Omental fat pad (tissue), 4 donors: ENCODE measurements around the gene RXFP3. TPM values are rescaled to one million over a fixed set of nuclear protein-coding genes. Genes with fewer than 3 reads are reported as not detected.

Source experiments
- ATAC-seq: fragments of 150-250 bp; one replicate; pipeline ENCODE4 v1.9.1; 2016; ENCODE audit warnings: mild to moderate bottlenecking, moderate library complexity; ENCODE audit not compliant: low FRiP score
- DNase-seq: peaks from one replicate; pipeline ENCODE4 v3.0.0-alpha.2; 2019; ENCODE audit warnings: low spot score
- small RNA-seq: library from RNA; depleted of rRNA; stranded (forward); fragments of <200 nt; gene quantifications from one replicate; pipeline ENCODE3, GENCODE V24; 2016
- total RNA-seq, 4 donors: library from RNA; depleted of rRNA; stranded (reverse); fragments of >200 nt; gene quantifications; one replicate each; pipeline ENCODE4 v1.1.0, GENCODE V29; 2016
- TF ChIP-seq, protein P1 (sequence below), 3 donors: fragments of 450-650 bp; IDR thresholded peaks; one replicate each; pipeline ENCODE4 v1.5.1; 2016 to 2017; ENCODE audit warnings: antibody characterized with exemption in 3 of 3, mild to moderate bottlenecking in 3 of 3, moderate library complexity in 2 of 3

The RXFP3 gene
- total RNA-seq, 4 donors from 2014 or later: not detected

DNA sequence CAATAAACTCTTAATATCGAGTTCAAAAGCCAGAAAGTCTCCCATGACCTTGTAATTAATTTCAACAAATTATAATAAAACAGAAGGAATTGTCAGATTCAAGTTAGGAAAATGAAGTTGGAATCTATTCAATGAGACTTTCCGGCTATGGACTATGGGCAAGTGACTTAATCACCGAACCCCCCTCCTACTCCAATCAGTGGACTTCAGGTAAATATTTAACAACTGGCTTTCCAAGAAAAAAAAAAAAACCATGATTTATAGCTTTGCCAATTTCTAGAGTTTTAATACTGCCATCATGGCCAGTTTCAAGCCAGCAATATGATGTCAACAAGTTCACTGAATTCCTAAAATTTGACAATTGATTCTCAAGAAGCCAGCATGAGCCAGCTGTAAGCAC is 43.8 kb downstream of the RXFP3 start:
- TF ChIP-seq, protein P1, sequence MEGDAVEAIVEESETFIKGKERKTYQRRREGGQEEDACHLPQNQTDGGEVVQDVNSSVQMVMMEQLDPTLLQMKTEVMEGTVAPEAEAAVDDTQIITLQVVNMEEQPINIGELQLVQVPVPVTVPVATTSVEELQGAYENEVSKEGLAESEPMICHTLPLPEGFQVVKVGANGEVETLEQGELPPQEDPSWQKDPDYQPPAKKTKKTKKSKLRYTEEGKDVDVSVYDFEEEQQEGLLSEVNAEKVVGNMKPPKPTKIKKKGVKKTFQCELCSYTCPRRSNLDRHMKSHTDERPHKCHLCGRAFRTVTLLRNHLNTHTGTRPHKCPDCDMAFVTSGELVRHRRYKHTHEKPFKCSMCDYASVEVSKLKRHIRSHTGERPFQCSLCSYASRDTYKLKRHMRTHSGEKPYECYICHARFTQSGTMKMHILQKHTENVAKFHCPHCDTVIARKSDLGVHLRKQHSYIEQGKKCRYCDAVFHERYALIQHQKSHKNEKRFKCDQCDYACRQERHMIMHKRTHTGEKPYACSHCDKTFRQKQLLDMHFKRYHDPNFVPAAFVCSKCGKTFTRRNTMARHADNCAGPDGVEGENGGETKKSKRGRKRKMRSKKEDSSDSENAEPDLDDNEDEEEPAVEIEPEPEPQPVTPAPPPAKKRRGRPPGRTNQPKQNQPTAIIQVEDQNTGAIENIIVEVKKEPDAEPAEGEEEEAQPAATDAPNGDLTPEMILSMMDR (IDR thresholded peaks at IDR 0.05): no peak
- DNase-seq (no peak), ATAC-seq (no peak)

DNA sequence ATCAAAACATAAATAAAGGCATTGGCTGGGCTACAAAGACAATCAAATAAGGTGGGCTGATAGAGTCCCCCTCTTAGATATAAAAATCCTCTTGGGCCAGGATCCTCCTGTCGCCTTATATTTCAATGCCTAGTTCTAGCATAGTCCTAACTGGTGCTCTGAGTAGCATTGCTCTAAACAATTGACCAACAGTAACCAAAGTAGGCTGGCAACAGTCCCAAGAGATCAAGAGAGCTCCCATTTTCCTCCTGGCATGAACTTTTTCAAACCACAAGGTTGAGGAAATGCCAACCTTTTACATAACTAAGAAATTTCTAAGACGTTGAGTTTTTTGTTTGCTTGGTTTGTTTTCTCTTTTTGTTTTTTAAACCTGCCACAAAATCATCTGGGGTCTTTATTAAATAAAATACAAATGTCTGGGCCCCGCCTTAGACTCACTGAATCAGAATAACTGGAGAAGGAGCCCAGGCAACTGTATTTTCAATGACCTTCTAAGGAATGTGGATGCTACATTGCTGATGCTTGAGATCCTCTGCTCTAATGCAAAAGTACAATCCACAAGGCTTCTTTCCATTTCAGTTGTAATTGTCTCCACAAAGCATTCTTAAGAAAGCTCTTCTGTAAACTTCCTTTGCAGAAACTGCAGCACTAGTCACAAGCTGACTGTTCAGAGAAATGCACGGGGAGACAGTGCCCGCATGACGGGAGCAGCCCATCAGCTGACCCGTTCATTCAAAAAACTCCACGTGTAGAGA is 45.4 kb downstream of the RXFP3 start:
- TF ChIP-seq, protein P1 (IDR thresholded peaks at IDR 0.05): no peak
- no peak for DNase-seq
- no peak for ATAC-seq

DNA sequence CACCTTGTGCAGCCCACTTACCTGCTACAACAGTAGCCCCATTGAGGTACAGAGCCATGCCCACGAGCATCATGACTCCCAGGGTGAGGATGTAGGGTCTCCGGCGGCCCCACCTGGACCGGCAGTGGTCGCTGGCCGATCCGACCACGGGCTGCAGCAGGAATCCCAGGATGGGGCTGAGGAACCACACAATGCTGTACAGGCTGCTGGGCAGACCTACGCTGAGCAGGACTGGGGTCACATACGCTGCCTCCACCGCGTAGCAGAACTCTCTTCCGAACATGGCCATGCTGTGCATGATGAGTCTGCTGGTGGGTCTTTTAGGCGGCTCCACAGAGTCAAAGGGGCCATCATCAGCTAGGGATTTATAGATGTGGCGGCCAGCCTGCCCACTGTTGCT is 48.0 kb downstream of the RXFP3 start:
- TF ChIP-seq, protein P1 (IDR thresholded peaks at IDR 0.05): no peak
- no peak for DNase-seq
- no peak for ATAC-seq

DNA sequence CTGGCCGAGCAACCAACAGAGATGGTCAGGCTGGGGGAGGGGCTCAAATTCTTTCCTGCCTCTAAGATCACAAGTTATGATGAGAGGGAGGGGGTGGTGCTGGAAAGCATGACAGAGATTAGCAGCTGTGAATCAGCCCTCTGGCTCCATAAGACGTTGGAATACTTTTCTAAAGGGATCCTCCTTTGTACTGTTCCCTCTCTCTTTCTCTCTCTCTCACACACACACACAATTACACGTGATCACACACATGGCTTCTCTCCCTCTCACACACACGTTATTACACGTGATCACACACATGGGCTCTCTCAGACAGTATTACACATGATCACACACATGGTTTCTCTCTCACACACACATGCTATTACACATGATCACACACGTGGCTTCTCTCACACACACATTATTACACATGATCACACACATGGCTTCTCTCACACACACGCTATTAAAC is 48.5 kb downstream of the RXFP3 start, which contains the start of gene SLC45A2:
TSS of gene SLC45A2 (minus strand) at position 23 of the 454 bp plus-strand sequence. CDS start 110 bp downstream, outside the sequence.
- DNase-seq (no peak), ATAC-seq (no peak)

DNA sequence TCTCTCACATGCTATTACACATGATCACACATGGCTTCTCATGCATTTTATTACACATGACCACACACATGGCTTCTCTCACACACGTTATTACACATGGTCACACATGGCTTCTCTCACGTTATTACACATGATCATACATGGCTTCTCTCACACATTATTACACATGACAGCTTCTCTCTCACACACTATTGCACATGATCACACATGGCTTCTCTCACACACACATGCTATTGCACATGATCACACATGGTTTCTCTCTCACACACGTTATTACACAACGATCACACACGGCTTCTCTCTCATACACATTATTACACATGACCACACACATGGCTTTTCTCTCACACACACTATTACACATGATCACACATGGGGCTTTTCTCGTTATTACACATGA is 49.3 kb downstream of the RXFP3 start:
- no peak for DNase-seq
- TF ChIP-seq, protein P1 (IDR thresholded peaks at IDR 0.05): no peak

More for the DNA sequence above, 48.5 kb downstream of the RXFP3 start, which contains the start of gene SLC45A2:
- TF ChIP-seq, protein P1 (IDR thresholded peaks at IDR 0.05): no peak

More for the DNA sequence above, 49.3 kb downstream of the RXFP3 start:
- ATAC-seq: no peak

Small RNAs within 50 kb of the gene (small RNA-seq; reads per million reads assigned to genes)
- gene RNU6-923P: not detected

Other genes starting within 250 kb of the RXFP3 start
- 10 to 100 TPM; 17.5 to 42.9 (median 24.0) TPM for gene ADAMTS12, start 44.4 kb upstream of the RXFP3 start, total RNA-seq
- under 1 TPM in 1 of 4 donors, not detected in 3; 0.19 TPM for gene SLC45A2, start 48.3 kb downstream of the RXFP3 start, total RNA-seq
- 10 to 100 TPM in 1 of 4 donors, 1 to 10 TPM in 3; 3.5 to 12.8 (median 6.1) TPM for gene AMACR, start 71.7 kb downstream of the RXFP3 start, total RNA-seq
- gene C1QTNF3, start 106.8 kb downstream of the RXFP3 start, total RNA-seq: 1 to 10 TPM; 2.0 to 8.2 (median 3.1) TPM